GM10266 (cell line): ENCODE data around the gene ZBTB45.

Source experiments
- DNase-seq: peaks from one replicate; pipeline ENCODE4 v3.0.0; 2012; ENCODE audit errors: extremely low spot score
- TF ChIP-seq, protein P1 (sequence below): IDR thresholded peaks from 2 replicates; pipeline ENCODE4 v1.5.1; 2012; ENCODE audit warnings: mild to moderate bottlenecking, low read depth; ENCODE audit not compliant: control insufficient read depth, insufficient read depth; ENCODE audit errors: missing control alignments

ZBTB45 gene

DNA sequence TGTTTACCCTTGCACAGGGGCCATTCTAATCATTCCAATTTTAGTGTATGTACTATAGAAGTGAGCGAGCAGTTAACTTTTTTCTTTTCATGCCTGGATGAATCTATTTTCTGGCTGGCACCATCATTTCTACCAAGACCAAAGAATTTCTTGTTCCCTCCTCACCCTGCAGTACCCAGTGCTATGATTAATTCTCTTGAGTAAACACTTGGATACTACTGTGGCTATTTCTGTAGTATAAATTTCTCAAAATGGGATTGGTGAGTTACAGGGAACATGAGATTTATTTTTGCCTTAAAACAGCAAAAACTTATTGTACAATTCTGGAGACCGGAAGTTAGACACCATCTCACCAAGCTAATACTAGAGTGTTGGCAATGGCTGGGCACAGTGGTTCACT is 35.8 kb downstream of the ZBTB45 start:
- TF ChIP-seq, protein P1, sequence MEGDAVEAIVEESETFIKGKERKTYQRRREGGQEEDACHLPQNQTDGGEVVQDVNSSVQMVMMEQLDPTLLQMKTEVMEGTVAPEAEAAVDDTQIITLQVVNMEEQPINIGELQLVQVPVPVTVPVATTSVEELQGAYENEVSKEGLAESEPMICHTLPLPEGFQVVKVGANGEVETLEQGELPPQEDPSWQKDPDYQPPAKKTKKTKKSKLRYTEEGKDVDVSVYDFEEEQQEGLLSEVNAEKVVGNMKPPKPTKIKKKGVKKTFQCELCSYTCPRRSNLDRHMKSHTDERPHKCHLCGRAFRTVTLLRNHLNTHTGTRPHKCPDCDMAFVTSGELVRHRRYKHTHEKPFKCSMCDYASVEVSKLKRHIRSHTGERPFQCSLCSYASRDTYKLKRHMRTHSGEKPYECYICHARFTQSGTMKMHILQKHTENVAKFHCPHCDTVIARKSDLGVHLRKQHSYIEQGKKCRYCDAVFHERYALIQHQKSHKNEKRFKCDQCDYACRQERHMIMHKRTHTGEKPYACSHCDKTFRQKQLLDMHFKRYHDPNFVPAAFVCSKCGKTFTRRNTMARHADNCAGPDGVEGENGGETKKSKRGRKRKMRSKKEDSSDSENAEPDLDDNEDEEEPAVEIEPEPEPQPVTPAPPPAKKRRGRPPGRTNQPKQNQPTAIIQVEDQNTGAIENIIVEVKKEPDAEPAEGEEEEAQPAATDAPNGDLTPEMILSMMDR, result no peak
- no peak for DNase-seq

DNA sequence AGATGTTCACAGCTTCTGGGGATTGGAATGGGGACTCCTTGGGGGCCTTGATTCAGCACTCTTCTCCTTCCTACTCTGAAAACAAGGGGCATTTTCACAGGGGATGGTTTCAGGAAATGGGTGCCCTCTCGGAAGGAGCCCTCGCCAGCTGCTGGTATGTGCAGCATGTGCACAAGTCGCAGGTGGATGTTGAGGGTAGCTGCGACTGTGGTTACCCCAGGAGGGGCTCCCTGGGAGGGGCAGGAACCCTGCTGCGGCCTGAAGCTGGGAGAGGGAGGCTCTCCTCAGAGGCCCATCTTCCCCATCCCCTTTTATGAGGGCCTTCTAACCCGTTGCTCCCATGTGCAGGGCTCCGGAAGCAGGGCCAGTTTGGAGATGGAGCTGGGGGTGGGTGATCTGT is 37.2 kb downstream of the ZBTB45 start:
- TF ChIP-seq, protein P1, result no peak
- DNase-seq, result no peak

DNA sequence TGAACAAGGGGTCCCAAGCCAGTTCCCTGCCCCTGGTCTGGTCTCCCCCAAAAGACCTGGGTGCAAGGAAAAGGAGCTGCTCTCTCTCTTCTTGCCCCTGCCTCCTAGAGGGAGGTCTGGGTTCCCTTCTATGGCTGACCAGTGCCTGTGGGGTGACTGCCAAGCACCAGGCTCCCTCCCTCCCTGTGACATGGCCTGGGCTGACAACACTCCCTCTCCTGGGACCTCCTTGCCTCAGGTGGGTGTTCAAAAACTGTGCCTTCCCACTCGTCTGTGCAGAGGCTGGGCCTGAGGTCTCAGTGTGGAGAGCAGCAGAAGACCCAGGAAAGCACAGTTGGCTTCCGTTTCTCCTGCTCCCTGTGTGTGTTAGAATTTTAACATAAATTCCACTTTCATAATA is 38.8 kb downstream of the ZBTB45 start:
- no peak for DNase-seq
- TF ChIP-seq, protein P1, result no peak

DNA sequence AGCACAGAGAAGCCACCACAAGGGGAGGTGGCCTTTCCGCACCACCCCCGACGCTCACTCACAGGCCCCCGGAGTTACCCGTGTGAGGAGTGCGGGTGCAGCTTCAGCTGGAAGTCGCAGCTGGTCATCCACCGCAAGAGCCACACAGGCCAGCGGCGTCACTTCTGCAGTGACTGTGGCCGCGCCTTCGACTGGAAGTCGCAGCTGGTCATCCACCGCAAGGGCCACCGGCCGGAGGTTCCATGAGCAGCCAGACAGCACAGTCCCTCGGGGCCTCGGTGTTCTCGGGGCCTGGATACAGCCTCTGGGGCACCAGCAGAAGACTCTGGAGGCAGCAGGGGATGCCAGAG is 39.2 kb downstream of the ZBTB45 start:
- TF ChIP-seq, protein P1, result no peak
- DNase-seq, result no peak

DNA sequence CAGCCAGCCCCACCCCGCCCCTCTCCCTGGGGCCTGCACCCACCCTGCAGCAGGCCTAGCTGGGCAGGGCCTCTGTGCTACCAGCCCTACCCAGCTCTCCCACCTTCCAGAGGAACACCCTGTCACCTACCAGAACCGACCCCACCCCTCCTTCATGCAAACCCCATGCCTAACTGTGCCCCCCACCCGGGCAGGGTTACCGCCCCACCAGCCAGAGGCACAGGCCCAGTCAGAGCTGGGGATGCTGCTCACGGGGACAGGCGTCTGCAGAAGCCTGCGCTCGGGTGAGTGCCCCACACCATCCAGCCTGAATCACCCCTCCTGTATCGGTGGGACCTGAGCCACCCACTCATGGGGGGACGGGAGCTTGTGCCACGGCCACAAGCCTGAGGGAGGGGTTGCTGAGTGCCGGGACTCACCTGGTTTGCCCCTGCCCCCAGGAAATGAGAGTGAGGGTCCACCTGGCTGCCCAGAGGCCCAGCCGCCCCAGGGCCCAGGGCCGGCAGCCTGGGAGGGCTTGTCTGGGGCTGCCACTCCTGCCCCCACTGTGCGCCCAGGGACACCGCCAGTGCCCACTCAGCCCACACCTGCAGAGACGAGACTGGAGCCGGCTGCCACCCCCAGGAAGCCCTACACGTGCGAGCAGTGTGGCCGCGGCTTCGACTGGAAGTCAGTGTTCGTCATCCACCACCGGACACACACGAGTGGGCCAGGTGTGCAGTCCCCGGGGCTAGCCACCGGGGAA is 39.7 kb downstream of the ZBTB45 start:
- TF ChIP-seq, protein P1, result no peak
- DNase-seq, result no peak

DNA sequence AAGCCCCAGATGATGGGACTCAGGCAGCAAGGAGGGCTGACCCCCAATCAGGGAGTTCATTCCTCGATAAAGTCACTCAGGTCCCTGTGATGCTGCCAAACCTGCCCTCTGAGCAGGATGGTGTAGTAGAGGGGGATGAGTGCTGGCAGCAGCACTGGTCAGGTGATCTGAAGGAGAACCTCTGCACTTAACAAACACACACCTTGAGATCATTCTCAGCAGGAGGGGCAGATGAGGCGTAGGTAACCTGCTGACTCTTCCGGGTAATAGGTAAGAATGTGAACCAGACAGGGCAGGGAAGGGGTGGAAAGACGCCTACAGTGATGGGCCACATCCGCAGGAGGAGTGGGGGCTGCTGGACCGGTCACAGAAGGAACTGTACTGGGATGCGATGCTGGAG is 40.3 kb downstream of the ZBTB45 start:
- TF ChIP-seq, protein P1, result no peak
- no peak for DNase-seq

DNA sequence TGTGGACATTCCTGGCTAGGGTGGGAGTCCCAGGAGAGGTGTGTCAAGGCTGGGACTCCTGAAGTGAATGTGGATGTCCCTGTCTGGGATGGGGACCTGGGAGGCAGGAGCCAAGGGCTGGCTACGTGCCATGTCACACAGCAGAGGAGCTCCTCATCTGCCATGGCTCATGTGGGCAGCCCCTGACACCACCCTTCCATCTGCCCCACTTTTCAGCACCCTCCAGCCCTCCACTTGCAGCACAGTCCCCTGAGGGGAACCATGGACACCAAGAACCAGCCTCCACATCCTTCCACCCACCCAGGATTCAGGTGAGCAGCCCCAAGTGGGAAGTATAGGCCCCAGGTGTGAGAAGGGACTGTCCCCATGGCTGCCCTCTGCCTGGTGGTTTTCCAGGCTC is 41.7 kb downstream of the ZBTB45 start:
- no peak for DNase-seq
- TF ChIP-seq, protein P1, result no peak
